ENCODE results near the gene PQBP1.

The PQBP1 gene

DNA sequence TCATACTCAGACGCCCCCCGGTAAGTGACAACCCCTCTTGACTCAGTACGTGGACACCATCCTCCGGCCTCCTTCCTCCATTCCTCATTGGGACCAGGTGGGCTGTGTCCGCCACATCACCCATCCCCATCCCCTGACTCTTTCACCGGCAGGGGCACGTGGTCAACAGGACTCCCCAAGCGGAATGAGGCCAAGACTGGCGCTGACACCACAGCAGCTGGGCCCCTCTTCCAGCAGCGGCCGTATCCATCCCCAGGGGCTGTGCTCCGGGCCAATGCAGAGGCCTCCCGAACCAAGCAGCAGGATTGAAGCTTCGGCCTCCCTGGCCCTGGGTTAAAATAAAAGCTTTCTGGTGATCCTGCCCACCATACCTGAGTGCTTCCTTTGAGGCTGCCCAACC is 5.0 kb downstream of the PQBP1 start:
- no peak for DNase-seq

DNA sequence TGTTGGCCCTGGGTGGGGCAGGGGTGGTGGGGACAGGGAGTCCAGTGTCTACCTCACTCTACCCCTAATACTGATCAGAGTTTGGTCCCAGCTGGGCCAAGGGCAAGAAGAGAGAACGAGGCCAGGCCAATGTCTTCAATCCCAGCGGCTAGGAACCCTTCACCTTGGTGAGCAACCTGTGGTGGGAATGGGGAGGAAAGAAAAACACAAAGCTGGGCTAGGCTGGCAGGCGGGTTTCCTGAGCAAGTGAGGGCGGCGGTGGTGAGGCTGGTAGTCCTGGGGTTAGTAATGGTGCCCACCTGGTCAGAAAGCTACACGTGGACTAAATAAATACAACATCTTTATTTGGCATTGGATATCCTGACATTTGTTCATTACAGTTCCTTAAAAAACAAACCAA is 5.6 kb downstream of the PQBP1 start:
- no peak for DNase-seq

DNA sequence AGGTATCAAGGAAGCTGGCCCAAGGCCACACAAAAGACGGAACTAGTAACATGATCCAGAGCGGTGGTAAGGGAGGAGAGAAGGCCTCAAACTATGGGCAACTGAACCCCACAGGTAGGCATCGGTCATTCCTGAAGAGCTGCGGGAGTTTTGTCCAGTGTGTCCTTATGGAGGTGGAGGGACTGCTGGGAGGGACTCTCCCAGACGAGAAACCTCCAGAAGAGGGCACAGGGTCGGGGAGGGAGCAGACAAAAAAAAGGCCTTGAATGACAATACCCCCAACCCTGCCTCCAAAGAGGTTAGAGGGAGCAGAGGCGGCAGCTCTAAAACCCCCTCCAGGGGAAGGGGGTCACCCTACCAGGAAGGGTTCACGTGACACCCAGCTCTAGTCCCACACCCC is 6.5 kb downstream of the PQBP1 start:
- no peak for DNase-seq

DNA sequence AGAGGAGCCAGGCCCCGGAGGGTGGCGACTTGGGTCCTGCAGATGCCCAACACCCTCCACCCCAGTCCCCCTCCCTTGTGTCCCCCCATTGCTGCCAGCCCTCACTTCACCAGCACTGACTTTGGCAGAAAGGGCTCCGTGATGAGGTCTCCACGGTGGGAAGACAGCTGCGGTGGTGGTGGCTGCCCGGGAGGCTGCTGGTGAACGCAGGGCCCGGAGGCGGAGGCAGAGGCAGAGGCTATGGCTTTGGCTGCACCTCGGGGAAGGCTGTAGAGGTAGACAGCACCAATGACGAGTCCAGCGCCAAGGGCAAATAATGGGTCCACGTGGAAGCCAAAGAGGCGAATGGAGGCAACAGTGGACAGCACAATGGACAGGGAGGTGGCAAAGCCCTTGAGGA is 6.9 kb downstream of the PQBP1 start:
- no peak for DNase-seq

DNA sequence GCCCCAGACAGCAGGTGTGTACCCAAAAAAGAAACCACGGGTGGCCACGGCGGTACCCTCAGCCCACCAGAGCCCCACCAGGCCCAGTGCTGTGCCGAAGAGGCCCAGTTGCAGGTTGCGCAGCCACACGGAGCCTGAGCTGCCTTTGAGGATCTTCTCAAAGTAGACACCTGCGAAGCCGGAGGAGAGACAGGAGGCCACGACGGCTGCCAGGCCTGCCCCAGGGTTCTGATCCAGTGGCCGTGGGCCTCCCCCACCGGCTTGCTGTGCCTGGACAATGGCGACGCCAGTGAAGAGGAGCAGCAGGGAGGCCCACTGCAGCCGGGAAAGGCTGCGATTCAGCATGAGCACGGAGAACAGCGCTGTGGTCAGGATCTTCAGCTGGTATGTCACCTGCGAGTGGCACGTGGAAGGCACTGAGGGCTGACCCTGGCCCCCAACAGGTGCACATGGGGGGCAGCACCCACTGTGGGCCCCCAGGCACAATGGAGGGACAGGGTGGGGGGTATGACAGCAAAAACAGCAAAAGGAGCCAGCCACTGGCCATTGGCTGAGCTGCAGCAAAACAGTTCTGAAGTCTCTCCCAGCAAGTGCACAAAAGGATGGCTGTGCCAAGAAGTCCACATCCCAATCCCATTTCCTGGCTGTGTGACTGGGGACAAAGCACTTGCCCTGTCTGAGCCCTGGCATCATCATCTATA is 7.5 kb downstream of the PQBP1 start:
- no peak for DNase-seq

DNA sequence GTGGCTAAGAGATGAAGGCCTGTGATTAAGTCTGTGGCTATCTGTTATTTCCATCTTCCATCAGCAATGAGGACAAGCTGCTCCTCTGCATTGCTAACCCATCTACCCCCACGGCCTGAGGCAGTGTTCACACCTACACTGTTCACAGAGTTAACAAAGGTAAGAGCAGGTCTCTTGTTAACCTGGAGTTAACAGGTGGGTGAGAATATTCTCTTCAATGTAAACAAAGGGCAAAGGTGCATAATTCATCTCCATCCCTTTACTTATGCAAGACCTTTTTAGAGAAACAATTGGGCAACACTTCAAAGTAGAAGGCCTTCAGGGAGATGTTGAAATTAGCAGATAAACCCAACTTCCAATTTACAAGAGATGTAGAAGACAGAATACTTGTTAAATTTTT is 10.9 kb downstream of the PQBP1 start:
- no peak for DNase-seq

- DNase-seq: no peak
Measured at GRCh38 chrX:48909703-48910294, 12.1 kb downstream of the PQBP1 start.

DNA sequence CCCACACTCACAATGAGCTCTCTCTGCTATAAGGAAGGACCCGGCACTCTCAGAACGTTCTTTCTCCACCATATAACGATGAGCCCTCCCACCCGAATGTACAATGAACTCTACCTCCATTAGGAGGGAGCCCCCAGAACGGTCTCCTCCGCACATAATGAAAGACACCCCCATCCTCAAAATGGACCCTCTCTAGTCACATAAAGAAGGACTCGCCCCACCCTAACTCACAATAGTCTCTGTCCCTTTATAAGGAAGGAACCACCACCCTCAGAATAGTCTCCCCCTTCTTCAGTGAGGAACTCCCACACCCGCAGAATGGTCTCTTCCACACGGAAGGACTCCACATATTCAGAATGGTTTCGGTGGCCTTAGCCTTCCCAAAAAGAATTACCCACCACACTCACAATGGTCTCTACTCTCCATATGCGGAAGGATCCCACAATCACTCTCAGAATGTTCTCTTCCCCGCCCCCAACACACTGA is 13.2 kb downstream of the PQBP1 start:
- no peak for DNase-seq

DNA sequence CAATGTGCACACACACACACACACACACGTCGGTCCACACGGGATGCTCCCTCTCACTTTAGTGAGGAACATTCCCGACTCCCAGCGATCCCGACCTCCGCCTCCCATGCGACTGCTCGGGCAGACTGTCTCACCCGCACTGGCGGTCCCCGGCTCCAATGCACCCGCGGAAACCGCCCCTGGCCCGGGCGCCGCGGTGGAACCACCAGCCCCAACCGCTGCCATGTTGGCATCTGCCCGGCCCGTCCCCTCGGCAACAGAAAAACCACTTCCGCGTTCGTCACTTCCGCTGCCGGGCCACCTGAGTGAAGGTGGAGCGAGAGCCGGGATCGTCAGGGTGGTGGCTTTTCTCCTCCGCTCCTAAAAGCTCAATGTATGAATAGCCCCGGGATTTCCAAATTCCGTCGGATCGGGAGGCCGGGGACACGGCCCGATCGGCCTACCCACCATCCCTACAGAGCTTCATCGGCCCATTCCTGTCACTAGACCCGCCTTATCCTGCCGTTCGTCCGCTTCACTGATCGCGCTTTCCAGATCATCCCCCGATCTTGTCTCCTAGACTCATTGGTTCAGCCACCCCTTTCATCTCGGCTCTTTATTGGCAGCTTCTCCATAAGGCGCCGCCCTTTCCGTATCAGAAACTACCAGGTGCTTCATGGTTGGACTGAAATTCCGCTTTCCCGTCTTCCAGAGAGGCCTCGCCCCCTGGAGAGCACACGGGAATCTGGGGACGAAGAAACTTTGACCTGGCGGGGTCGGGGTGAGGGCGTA is 13.9 kb downstream of the PQBP1 start, which contains the start of gene SLC35A2:
Gene SLC35A2 (minus strand): TSS at position 235 of the 771 bp plus-strand sequence. CDS start 10 bp downstream, at position 225.
- DNase-seq: peak; percentile 80

DNA sequence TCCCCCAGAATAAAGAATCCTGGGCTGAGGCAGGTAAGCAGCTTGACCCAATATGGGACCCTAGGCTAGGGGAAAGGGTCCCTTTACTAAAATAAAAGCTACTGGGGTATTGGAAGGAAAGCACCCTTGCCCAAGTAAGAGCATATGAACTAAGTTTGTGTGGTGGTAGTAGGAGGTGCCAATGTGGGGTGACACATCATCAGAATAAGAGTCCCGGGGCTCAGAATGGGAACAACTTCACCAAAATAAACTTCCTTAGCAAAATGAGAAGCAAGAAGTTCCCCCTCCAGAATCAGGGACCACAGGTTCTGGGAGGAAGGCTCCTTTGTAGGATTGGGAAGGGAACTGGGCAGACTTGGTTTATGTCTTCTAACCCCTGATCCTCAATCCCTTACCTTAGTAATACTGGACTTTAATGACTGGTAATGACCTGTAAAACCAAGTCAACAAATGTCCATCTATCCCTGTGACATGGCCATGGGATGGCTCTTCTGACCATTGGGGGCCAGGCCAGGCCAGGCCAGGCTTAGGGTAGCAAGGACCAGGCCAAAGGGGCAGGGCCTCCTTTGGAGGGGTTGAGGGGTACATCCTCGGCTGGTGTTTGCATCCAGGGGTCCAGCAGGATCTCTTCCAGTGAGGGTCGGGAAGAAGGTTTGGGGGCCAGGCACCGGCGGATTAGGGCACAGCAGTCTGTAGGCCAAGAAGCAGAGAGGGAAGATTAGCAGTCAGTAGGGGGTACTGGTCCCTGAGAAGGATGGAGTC is 16.1 kb downstream of the PQBP1 start:
- DNase-seq: no peak

DNA sequence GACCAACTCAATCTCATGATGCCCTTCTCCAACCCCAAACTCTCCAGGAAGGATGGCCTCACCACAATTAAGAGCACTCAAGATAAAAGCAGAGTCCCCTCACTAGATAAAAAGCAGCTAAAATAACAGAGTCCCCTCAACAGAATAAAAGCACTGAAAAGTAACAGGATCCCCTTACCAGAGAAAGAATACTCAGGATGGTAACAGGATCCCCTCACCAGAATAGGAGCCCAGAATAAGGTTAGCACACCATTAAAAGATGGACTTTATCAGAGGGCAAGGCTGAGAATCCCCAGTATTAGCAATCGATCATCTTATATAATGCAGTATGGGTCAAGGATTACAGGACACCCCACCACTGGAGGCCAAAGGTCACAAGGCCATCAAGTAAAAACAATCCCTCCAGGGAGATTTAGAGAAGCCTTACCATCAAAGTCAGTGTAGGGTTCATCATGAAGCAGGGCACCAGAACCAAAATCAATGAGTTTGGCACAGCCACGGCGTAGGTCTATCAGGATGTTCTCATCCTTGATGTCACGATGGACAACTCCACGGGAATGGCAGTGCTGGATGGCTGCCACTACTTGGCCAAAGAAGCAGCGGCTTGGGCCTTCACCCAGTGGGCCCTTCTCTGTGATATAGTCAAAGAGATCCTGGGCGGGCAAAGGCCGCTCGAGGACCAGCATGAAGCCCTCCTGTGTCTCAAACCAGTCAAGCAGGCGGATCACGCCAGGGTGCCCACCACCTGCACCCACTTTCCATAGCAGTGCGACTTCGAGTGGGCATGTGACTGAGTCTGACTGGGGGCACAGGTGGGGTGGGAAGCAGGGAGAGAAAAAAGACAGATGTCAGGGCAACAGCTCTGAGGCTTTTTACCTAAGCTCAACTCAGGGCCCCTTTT is 17.1 kb downstream of the PQBP1 start:
- DNase-seq: no peak

- DNase-seq: peak; percentile 55
Measured at GRCh38 chrX:48917139-48918001, 19.6 kb downstream of the PQBP1 start.

- no peak for DNase-seq
Measured at GRCh38 chrX:48918301-48918642, 20.5 kb downstream of the PQBP1 start.

DNA sequence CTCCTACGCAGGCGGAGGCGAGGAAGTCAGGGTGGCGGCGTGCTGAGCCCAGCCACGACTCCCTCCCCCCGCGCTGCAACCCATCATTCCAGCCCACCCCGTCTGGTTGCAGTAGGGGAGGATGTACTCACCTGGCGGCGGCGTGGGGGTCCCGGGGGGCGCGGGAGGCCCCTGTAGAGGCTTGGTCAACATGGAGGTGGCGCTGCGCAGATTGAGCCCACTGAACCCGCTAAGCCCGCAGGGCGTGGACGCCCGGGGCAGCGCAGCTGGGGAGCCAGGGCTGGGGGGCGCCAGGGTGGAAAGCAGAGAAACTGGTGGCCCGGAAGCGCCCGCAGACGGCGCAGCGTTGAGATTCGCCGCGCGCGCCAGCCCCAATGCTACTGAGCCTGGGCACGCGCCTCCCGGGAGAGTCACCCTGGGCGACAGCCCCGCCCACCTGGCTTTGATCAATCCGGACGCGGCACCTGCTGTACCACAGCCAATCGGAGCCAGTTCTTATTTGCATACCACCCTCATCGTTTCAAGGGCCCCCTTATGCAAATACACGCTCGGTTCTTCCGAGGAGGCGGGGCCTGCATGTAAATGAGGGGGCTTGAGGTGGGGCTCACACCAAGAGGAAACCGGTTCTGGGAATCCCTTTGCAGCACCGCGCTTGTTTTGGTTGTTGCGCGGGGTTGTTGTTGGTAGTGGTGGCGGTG is 21.1 kb downstream of the PQBP1 start, which contains the start of gene PIM2:
Gene PIM2 (minus strand): TSS at position 382 of the 698 bp plus-strand sequence. CDS start 190 bp downstream, at position 192.
- peak; percentile 83 for DNase-seq

- DNase-seq: no peak
Measured at GRCh38 chrX:48919360-48919841, 21.7 kb downstream of the PQBP1 start.

- DNase-seq: no peak
Measured at GRCh38 chrX:48919947-48920717, 22.4 kb downstream of the PQBP1 start.

DNA sequence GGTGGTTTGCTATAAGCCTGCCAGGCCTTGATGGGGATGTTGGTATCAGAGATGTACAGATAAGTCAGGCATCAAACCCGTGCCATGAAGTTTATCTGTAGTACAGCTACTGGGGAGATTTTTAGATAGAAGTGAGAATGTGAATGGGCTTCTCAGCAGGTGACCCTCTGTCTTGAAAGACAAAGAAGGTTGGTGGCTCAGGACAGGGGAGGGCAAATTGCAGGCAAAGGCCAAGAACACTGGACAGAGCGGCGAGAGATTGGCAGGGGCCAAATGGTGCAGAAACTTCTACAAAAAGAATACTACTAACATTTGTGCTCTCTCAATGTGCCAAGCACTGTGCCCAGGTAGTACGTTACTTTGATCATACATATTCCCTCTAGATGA is 23.0 kb downstream of the PQBP1 start:
- DNase-seq: no peak

GRCh38 chrX:48923771-48924170 is 26.0 kb downstream of the PQBP1 start:
- no peak for DNase-seq

GRCh38 chrX:48924270-48924669 is 26.5 kb downstream of the PQBP1 start:
- no peak for DNase-seq

Measured in NCI-H226 (cell line).